Heart right ventricle (tissue), 16 donors: ENCODE results near the gene KCTD21. TPM values are rescaled to one million over a fixed set of nuclear protein-coding genes. Genes with fewer than 3 reads are reported as not detected.

Source experiments
- ATAC-seq, 8 donors: fragments of 200-7000 bp; cut with Tn5 transposase; one replicate each; pipeline ENCODE4 v1.9.1; 2020; ENCODE audit warnings: mild to moderate bottlenecking in 8 of 8, moderate library complexity in 8 of 8, moderate number of reproducible peaks in 1 of 8
- DNase-seq, 2 donors: peaks; one replicate each; pipeline ENCODE4 v3.0.0-alpha.2; 2020
- H3K27ac ChIP-seq, 10 donors: fragments of 200-600 bp; sonication (generic) in 2 of 10; one replicate each; pipeline versions ENCODE4 v1.5.0 to v1.8.0; 2020 to 2022; ENCODE audit warnings: mild to moderate bottlenecking in 3 of 10
- H3K27me3 ChIP-seq, 7 donors: fragments of 200-600 bp; one replicate each; pipeline ENCODE4 v1.8.0; 2021 to 2022; ENCODE audit warnings: mild to moderate bottlenecking in 2 of 7
- H3K36me3 ChIP-seq, 9 donors: fragments of 200-600 bp; sonication (generic) in 1 of 9; one replicate each; pipeline versions ENCODE4 v1.5.0 to v1.8.0; 2020 to 2022; ENCODE audit warnings: mild to moderate bottlenecking in 2 of 9
- H3K4me1 ChIP-seq, 9 donors: fragments of 200-600 bp; sonication (generic) in 1 of 9; one replicate each; pipeline versions ENCODE4 v1.5.0 to v1.8.0; 2020 to 2022; ENCODE audit warnings: mild to moderate bottlenecking in 4 of 9
- H3K4me3 ChIP-seq, 10 donors: fragments of 200-600 bp; sonication (generic) in 2 of 10; one replicate each; pipeline versions ENCODE4 v1.5.0 to v1.8.0; 2020 to 2022; ENCODE audit warnings: mild to moderate bottlenecking in 7 of 10, moderate library complexity in 2 of 10
- H3K9me3 ChIP-seq, 11 donors: fragments of 200-600 bp in 10 of 11; sonication (generic) in 2 of 11; one replicate each; pipeline versions ENCODE4 v1.5.0 to v1.8.0; 2013 to 2022; ENCODE audit warnings: mild to moderate bottlenecking in 2 of 11, control low read depth in 1 of 11, moderate library complexity in 1 of 11
- WGBS, 2 donors: extraction: QIAGEN DNeasy Blood & Tissue Kit; methylation state at CpG; one replicate each; pipeline ENCODE4 v1.1.7; 2013; ENCODE audit warnings: inconsistent platforms in 1 of 2; 5-methylcytosine and 5-hydroxymethylcytosine counted together
- intact Hi-C, 10 donors: fragments of 100-400 bp; cut with DNase I; formaldehyde crosslinking; loops; one replicate each; pipeline versions ENCODE4 v1.11.1 to v1.14.2; 2022
- polyA plus RNA-seq, 2 donors: library from polyadenylated mRNA; stranded (reverse); fragments of 200-250 nt; gene quantifications; one replicate each; pipeline ENCODE4 v1.2.3, GENCODE V29; 2013
- total RNA-seq, 10 donors: library from RNA; stranded (reverse); fragmentation: NEBNext Ultra II Directional in 3 of 10; extraction: Animal tissue kit (Norgen Biotek cat#: 25700) in 3 of 10; gene quantifications; one replicate each; pipeline versions ENCODE4 v1.2.1 to v1.2.4, GENCODE V29; 2021 to 2023
- TF ChIP-seq, protein P1 (sequence below), 9 donors: fragments of 200-600 bp; sonication (generic) in 2 of 9; IDR thresholded peaks; one replicate each; pipeline versions ENCODE4 v1.5.0 to v1.8.0; 2021 to 2022; ENCODE audit warnings: antibody characterized with exemption in 9 of 9, mild to moderate bottlenecking in 5 of 9, moderate library complexity in 1 of 9
- donor health status: Arrhythmogenic right ventricular cardiomyopathy.
- donor health status: ischemic (EF 13 %, LVEDD 7.1; RV severe dilation, severe dysfunction).
- donor health status: healthy with polysubstance abuse.
- donor health status: DM: no; HTN: yes; CAD: no.
- donor health status: DM: no; HTN: no; CAD: no.
- donor health status: ischemic (EF 25% LVEDD 6.9; RV normal size, moderate dysfunction).
- donor health status: ischemic (EF 25% LVEDD 5.7; RV mildly dilated, moderate dysfunction).
- donor health status: healthy.
- donor health status: DM: yes; HTN: yes; CAD: no.
- donor health status: Ischemic cardiomyopathy.
- donor health status: ischemic (EF 35%, LVEDD 5.7; RV mildly dilated, moderate dysfunction).
- donor health status: nonischemic (EF 11% LVEDD 7.7; RV severe dilation, severe dysfunction).
- donor health status: DM: yes; HTN: yes; CAD: no.
- donor health status: PGD.
- donor health status: ischemic (EF 29% LVEDD 5.4; RV normal size, mild dysfunction).
- donor health status: nonischemic (EF 23%, LVEDD 6.1; RV moderate dilation, normal function).

Gene KCTD21
- total and polyA plus RNA-seq, 12 donors = 4.2 to 9.9 (median 6.2) TPM

GRCh38 chr11:78203184-78203583 is 14.8 kb upstream of the KCTD21 start:
- TF ChIP-seq, protein P1, sequence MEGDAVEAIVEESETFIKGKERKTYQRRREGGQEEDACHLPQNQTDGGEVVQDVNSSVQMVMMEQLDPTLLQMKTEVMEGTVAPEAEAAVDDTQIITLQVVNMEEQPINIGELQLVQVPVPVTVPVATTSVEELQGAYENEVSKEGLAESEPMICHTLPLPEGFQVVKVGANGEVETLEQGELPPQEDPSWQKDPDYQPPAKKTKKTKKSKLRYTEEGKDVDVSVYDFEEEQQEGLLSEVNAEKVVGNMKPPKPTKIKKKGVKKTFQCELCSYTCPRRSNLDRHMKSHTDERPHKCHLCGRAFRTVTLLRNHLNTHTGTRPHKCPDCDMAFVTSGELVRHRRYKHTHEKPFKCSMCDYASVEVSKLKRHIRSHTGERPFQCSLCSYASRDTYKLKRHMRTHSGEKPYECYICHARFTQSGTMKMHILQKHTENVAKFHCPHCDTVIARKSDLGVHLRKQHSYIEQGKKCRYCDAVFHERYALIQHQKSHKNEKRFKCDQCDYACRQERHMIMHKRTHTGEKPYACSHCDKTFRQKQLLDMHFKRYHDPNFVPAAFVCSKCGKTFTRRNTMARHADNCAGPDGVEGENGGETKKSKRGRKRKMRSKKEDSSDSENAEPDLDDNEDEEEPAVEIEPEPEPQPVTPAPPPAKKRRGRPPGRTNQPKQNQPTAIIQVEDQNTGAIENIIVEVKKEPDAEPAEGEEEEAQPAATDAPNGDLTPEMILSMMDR (IDR thresholded peaks at IDR 0.05) = no peak
- Histone ChIP-seq H3K4me1 (peaks cover 0 to 19% (median 8%) of the 10 kb centered on the region in 9 donors), H3K9me3 (no peaks in the 10 kb centered on the region), H3K27ac (peak overlapping the region in 1 of 10 donors; percentile 10), H3K36me3 (peaks cover 0 to 84% (median 0%) of the 10 kb centered on the region in 9 donors), H3K4me3 (no peak overlapping the region), H3K27me3 (no peaks in the 10 kb centered on the region)
- ATAC-seq (no peak), DNase-seq (no peak)
- WGBS, 2 donors = 91% methylated on average over 10 of the region's 10 CpGs
- intact Hi-C loops = no loop called here

DNA sequence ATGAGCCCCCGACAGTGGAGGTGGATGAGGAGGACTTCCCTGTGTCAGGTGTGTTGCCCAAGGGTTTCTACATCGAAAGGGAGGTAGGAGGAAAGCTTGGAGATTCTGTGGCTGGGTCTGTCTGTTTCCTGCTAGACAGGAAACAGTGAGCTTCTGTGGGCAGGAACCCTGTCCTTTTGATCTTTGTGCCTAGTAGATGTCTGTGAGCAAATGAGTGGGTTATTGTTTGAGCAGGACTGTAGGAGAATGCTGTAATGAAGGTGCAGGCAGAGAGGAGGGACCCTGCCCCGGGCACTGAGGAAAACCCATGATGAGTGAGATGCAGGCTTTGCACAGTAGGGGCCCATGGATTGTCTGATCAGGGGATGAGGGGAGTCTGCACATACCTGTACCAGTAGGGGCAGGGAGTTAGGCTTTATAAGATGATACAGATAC is 14.3 kb upstream of the KCTD21 start:
- ATAC-seq (no peak), DNase-seq (no peak)
- H3K27ac ChIP-seq = peak overlapping the region in 1 of 10 donors; percentile 10
- H3K4me1 ChIP-seq = peaks cover 0 to 19% (median 8%) of the 10 kb centered on the region in 9 donors
- H3K27me3 ChIP-seq = no peaks in the 10 kb centered on the region
- TF ChIP-seq, protein P1 (IDR thresholded peaks at IDR 0.05) = no peak
- intact Hi-C loops = no loop called here
- WGBS, 2 donors = 68 to 72% methylated on average over 3 of the region's 3 CpGs
- no peak overlapping the region for H3K4me3 ChIP-seq
- peaks cover 0 to 84% (median 1%) of the 10 kb centered on the region in 9 donors for H3K36me3 ChIP-seq
- H3K9me3 ChIP-seq = no peaks in the 10 kb centered on the region

DNA sequence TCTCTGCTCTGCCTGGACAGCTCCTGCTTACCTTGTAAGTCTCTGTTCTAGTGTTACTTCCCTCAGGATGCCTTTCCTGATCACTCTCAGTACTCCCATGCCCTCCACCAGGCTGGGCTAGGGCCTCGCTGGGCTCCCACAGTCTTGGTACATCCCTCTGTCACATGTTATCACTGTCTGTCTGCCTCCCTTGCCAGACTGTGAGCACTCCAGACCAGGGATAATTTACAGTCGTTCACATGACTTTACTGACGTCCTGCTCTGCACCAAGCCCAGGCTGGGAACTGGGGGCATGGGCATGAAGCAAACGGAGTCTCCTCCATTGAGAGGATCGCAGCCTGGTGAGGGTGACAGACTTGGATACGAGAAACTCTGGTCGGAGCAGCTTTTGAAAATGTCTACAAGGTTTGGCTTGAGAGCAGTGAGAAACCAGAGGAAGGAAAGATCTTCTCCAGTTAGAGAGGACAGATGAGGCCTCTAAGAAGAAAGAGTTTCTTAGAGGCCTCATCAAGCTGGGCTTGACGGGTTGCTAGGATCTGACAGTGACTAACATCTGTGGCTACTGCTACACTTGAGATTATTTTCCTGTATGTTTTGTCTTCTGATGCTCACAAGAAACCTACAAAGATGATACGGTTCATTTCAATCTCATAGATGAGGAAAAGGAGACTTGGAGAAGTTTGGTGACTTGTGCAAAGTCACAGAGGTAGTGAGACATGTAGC is 12.8 kb upstream of the KCTD21 start:
- Histone ChIP-seq H3K27ac (no peak overlapping the region), H3K36me3 (peaks cover 0 to 78% (median 5%) of the 10 kb centered on the region in 9 donors), H3K4me1 (peaks cover 0 to 19% (median 8%) of the 10 kb centered on the region in 9 donors), H3K9me3 (no peaks in the 10 kb centered on the region), H3K4me3 (no peak overlapping the region), H3K27me3 (no peaks in the 10 kb centered on the region)
- no peak for DNase-seq
- WGBS, 2 donors = 76 to 81% methylated on average over 9 of the region's 9 CpGs
- TF ChIP-seq, protein P1 (IDR thresholded peaks at IDR 0.05) = no peak
- peak in 7 of 8 donors; percentile 36 to 76 (median 63) for ATAC-seq
- intact Hi-C loops = no loop called here

- Histone ChIP-seq H3K27me3 (no peaks in the 10 kb centered on the region), H3K27ac (no peak overlapping the region), H3K36me3 (peaks cover 0 to 72% (median 5%) of the 10 kb centered on the region in 9 donors), H3K9me3 (no peaks in the 10 kb centered on the region), H3K4me3 (no peak overlapping the region), H3K4me1 (peaks cover 0 to 19% (median 8%) of the 10 kb centered on the region in 9 donors)
- DNase-seq (no peak), ATAC-seq (peak in 3 of 8 donors; percentile 10 to 29 (median 25))
- intact Hi-C loops = no loop called here
- WGBS, 2 donors = 97% methylated on average over 13 of the region's 13 CpGs
- TF ChIP-seq, protein P1 (IDR thresholded peaks at IDR 0.05) = no peak
Observed at GRCh38 chr11:78200553-78200952, 12.1 kb upstream of the KCTD21 start.
